HuH-7 (cell line): ENCODE measurements around the gene RNF166.

Experiments
- DNase-seq: peaks from one replicate; pipeline ENCODE4 v3.0.0; 2011; ENCODE audit warnings: low spot score

RNF166 gene

GRCh38 chr16:88723911-88724310 lies 17.7 kb upstream of the RNF166 start:
- no peak for DNase-seq

- no peak for DNase-seq
These were observed 17.3 kb upstream of the RNF166 start for GRCh38 chr16:88723507-88723887.

GRCh38 chr16:88722784-88723506 lies 16.7 kb upstream of the RNF166 start:
- DNase-seq = no peak

- no peak for DNase-seq
These were observed 15.9 kb upstream of the RNF166 start for GRCh38 chr16:88721815-88722755.

GRCh38 chr16:88721236-88721635 lies 15.0 kb upstream of the RNF166 start:
- DNase-seq = no peak

GRCh38 chr16:88720396-88720970 lies 14.3 kb upstream of the RNF166 start:
- DNase-seq = no peak

- no peak for DNase-seq
These were observed 13.7 kb upstream of the RNF166 start for GRCh38 chr16:88719933-88720296.

- no peak for DNase-seq
These were observed 13.2 kb upstream of the RNF166 start for GRCh38 chr16:88719267-88719932.

- DNase-seq = no peak
These were observed 12.0 kb upstream of the RNF166 start for GRCh38 chr16:88718178-88718577.

- DNase-seq = no peak
These were observed 10.4 kb upstream of the RNF166 start for GRCh38 chr16:88716601-88717001.

GRCh38 chr16:88716201-88716600 lies 10.0 kb upstream of the RNF166 start:
- DNase-seq = no peak

GRCh38 chr16:88715312-88716190 lies 9.3 kb upstream of the RNF166 start:
- DNase-seq = no peak

GRCh38 chr16:88714420-88715302 lies 8.5 kb upstream of the RNF166 start:
- no peak for DNase-seq

- no peak for DNase-seq
These were observed 7.6 kb upstream of the RNF166 start for GRCh38 chr16:88713568-88714419.

- no peak for DNase-seq
These were observed 6.8 kb upstream of the RNF166 start for GRCh38 chr16:88713054-88713453.

GRCh38 chr16:88712362-88712979 lies 6.3 kb upstream of the RNF166 start:
- DNase-seq = no peak

- DNase-seq = no peak
These were observed 5.6 kb upstream of the RNF166 start for GRCh38 chr16:88711750-88712340.

- no peak for DNase-seq
These were observed 4.3 kb upstream of the RNF166 start for GRCh38 chr16:88710556-88710955.
